GM04503 (cell line): ENCODE measurements around the gene OTOA.
"Not testable (repeated sequence)": the region's sequence is repeated elsewhere in the genome, so short reads cannot be mapped to it uniquely, and the experiment has no call there.

Experiments used
- DNase-seq: peaks from one replicate; pipeline ENCODE4 v3.0.0-alpha.2; 2012; ENCODE audit warnings: low read depth

Gene OTOA

DNA sequence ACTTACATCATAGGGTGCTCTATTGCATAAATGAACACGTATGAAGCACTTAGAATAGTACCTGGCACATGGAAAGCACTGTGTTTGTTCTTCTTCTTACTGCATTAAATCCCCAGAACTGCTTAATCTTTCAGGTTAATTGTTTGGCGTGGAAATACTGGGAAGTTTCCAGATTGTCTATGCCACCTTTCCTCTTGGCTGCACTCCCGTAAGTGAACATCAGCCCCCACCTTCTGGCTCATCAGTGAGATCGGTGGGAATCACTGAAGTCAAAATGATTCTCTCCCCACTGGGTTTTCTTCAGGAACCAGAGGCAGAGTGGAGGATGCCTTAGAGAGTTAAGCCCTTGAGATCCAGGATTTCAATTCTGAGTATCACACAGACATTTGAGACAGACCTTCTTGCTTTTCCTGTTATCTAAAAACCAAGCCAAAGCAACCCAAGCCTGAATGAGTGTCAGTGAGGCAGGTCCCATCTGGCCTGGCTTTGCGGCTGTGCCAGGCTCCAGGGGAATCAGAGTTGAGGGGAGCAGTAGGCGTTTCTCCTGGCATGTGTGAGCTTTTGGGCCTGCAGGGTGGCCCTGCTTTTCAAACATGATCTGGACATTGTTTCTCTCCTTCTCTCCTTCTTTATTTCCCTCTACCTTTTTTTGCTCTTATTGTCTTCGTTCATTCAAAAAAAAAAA lies 59.1 kb downstream of the OTOA start:
- no peak for DNase-seq

DNA sequence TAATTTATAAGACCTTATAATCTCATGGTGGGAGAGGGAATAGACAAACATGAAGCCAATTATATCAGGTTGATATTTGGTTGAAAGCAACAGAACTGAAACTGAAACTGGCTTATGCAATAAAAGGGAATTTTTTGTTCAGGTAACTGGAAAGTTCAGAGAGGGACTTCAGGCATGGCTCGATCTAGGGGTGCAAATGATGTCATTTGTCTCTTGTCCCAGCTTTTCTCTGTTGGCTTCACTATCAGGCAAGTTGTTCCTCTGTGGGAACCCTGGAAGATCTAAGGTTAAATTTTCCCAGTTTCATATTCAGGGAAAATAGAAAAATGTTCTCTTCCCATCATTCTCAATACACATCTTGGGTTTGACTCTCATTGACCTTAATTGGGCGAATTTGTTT lies 59.8 kb downstream of the OTOA start:
- no peak for DNase-seq

DNA sequence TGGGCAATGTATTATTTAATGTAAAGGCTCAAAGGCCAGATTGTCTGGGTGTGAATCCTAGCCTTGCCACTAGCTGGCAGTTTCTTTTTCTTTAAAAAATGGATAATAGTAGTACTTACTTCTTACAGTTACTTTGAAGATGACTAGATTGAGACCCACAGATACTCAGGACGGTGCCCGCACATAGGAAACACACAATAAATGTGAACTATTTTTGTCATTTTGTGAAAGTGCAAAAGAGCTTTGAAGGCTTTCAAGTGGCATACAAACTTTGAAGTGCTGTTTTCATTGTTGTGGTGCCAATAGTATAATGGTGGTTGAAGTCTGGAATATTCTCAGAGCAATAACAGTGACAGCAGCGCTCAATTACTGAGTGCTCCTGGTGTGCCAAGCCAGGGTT lies 63.6 kb downstream of the OTOA start:
- no peak for DNase-seq

DNA sequence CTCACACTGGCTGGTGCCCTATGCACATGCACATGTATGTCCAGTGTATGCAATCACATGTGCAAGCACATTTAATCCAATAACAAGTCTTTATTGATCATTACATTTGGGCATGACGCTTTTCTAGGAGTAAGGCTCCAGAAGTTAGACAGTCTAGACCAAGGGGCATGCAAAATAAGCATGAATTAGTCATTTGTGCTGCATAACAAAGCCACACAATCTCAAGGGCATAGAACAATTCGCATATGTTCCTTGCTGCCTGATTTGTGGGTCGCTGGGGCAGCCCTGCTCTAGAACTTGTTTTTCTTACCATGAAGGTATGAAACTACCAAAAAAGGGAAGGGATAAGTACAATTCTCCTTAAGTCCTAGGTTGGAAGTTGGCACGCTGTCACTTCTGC lies 67.5 kb downstream of the OTOA start:
- not testable (repeated sequence) for DNase-seq

DNA sequence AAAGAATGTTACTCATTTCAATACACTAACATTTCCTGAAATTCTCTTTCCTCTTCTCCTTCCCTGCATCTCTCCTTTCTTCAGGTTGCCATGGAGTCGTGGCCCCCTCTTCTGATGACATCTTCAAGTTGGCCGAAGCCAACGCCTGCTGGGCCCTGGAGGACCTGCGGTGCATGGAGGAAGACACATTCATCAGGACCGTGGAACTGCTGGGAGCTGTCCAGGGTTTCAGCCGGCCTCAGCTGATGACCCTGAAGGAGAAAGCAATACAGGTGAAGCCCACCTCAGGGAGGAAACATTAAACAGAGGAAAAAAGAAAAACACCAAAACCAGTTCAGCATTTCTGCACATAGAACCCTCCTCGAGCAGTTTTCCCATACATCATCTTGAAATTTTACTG lies 76.9 kb downstream of the OTOA start:
- not testable (repeated sequence) for DNase-seq

DNA sequence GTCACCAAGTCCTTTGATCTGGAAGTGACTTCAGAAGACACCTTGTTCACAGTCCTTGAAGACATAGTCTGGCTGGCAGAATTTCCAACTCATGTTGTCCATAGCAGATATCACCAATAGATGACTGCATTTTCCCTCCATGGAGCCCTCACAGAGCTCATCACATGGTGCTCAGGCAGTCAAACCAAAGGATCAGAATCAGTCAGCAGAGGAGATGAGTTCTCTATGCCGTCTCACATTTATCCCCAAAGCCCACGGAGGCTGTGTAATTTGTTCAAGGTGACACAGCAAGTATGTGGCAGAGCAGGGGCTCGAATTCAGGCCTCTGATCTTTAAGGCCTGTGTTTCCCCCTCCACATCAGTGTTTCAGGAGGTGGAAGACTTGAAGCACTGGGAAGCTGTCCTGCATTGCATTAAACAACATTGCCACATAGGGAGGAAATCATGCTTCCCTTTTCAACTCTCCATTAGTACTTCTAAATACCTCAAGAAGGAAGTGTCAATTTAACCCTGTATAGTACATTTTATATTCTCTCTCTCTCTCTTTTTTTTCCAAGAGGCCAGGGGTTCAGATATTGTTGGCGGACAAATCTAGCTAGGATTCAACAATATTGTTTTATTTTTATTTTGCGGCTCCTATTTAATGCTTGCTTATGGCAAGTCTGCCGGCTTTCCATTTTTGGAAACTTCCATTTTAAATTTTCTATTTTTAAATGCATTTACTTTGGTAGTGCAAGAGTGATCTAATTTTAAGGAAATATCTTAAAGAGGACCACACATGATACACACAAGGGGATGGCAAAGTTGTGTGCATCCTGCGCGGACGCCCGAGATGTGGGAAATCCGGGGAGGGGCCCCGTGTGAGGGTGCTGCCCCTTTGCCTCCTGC lies 92.7 kb downstream of the OTOA start:
- not testable (repeated sequence) for DNase-seq

DNA sequence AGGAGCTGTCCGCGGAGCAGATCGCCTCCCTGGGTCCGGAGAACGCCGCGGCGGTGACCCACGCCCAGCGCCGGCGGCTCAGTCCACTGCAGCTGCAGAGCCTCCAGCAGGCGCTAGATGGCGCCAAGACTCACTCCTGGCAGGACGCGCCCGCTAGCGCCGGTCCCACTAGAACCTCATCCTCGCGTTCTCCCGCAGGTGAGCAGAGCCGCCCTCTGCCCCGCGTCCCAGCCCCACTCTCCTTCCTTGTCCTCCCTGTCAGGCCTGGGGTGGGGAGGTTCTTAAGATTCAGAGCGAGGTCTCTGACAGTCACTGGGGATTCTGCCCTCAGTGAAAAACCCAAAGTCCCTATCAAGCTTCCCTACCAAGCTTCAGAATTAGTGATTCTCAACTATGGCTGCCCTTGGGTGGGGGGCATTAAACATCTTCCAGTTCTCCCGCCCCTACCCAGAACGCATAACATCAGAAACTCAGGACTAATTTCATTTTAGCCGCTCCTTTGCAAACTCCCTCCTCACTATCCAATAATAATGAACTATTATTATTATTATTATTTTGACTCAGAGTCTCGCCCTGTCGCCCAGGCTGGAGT lies 93.4 kb downstream of the OTOA start:
- DNase-seq = not testable (repeated sequence)

DNA sequence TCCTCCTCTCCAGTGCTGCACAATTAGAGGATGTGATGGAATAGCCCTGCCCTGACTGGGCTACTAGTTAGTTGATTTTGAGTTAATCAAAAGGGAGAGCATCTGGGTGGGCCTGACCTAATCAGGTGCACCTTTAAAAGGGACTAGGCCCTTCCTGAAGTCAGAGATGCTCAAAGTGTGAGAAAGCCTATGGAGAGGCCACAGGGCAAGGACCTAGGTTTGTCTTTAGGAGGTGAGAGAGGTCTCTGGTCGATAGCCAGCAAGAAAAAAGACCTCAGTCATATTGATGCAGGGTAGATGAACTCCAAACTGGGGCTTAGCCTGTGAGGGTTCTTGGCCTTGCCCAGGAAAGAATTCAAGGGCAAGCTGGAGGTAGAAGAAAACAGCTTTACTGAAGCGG lies 104.5 kb downstream of the OTOA start:
- DNase-seq = not testable (repeated sequence)

DNA sequence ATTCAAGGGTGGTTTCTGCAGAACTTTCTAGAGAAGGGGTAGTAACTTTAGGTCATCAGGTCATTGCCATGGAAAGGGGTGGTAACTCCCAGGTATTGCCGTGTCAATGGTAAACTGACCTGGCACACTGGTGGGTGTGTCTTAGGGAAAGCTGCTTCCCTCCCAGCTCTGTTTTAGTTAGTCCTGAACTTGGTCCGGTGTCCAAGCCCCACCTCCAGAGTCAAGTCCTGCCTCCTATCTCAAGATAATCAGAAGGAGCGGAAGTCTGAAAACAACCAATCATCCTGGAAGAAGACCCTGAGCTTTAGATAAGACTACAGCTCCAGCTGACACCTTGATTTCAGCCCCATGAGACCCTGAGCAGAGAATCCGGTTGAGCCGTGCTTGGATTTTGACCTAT lies 105.0 kb downstream of the OTOA start:
- not testable (repeated sequence) for DNase-seq

DNA sequence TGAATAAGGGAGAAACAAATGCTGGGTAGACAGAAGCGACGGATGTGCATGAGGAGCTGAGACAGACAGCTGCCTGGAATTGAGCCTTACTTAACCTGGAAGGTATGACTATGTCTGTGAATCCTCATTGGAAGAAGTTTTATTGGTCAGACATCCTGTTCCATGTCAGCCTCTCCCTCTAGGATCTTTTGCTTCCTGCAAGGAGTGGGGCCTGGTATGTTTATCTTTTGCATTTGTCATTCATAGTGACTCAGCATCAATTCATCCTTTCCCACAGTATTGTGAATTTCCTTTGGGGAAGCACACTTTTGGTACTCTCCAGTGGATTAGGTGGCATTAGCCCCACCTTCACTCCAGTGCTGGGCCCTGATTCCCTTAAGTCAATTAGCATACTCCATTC lies 105.5 kb downstream of the OTOA start:
- DNase-seq = peak; percentile 18

DNA sequence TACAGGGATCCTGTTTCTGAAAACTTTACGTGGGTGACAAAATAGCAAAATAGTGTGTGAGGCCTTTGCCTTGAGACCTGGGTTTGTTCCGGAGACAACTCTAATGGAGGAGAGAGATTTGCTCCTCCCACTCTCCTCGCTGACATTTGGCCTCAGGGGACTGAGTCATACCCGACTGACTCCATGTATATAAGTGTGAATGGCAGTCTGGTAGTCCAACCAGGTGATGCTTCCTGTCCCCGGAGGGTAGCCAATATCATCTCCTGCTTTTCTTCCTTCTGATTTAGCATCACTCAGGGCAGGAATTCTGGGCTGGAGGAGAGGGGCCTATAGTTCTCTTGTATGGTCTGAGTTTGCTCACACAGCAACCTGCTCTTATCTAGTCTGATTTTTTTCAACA lies 106.8 kb downstream of the OTOA start:
- not testable (repeated sequence) for DNase-seq

DNA sequence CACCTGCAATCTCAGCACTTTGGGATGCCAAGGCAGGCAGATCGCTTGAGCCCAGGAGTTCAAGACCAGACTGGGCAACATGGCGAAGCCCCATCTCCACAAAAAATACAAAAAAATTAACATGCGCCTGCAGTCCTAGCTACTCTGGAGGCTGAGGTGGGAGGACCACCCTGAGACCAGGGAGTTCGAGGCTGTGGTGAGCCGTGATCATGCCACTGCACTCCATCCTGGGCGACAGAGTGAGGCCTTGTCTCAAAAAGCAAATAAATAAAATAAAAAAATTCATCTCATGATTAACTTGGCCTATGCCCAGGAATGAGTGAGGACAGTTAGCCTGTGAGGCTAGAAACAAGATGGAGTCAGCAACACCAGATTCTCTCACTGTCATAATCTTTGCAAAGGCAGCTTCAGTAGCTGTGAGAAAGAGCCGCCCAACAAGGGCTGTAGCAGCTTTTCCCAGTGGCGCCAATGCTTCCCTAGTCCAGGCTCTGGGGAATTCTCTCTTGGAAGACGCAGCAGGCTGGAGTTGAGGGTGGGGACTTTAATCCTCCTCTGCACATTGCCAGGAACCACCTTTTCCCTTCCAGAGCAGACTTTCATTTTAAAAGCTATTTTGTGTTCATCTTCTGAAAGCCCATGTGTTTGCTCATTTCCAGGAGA lies 108.9 kb downstream of the OTOA start:
- DNase-seq = not testable (repeated sequence)

DNA sequence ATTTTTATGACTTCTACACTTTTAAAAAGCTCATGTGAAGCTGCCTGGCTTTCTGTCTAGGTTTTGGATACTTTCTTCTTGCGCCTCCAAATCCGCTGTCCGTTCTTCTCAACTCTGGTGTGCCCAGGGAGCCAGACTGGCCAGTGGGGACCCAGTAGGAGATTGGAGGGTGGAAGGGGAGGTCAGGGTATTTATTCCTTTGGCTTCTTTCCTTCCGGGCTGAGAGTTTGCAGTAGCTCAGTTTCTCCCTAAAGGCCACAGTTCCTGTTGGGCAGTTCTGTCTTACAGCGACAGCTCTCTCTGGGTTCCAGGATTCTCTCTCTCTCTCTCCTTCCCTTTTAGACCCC lies 109.4 kb downstream of the OTOA start:
- DNase-seq = not testable (repeated sequence)

DNA sequence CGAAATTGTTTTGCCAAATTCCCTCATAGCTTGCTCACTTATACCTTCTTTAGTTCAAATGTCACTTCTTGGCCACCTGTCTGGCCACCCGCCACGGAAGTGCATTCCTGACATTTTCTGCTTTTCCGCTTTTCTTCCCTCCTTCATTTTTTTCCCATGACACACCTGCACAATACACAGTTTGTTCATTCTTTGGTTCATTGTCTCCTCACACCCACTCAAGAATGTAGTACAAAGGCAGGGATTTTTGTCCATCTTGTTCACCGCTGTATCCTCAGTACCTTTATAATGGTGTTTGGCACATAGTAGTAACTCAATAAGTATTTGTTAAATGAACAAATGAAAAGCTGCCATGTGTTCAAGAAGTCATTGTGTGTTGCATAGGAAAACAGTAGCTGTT lies 116.8 kb downstream of the OTOA start:
- not testable (repeated sequence) for DNase-seq

DNA sequence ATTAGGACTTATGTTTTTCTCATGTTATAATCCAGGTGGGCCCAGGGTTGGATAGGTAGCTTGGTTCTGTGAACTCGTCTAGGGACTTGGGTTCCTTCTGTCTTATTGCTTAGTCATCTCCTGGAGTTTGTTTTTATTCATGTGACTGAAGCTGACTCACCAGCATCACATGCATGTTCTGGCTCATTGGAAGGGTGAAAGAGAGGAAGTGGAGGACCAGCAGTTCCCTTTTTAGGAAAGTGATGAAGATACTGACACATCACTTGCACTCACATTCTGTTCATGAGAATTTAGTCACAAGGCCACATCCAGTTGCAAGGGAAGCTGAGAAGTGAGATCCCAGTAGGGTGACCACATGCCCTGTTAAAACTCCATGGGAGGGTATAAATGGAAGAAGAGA lies 126.7 kb downstream of the OTOA start:
- DNase-seq = not testable (repeated sequence)

DNA sequence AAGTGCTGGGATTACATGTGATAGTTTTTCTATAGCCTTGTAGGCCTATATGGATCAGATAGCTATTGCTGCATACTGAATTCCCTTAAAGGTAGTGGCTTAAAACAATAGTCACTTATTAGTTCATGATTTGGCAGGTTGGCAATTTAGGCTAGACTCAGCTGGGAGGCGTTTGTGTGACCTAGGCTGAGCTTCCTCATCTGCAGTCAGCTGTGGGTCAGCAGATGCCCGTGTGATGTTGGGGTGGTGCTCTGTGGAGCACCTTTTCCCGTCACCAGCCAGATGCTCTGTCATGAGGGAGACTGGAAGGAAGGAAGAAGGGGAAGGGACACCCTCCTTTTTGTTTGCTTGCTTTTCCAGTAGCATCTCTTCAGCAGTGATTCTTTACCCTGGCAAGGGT lies 129.5 kb downstream of the OTOA start:
- DNase-seq = not testable (repeated sequence)

DNA sequence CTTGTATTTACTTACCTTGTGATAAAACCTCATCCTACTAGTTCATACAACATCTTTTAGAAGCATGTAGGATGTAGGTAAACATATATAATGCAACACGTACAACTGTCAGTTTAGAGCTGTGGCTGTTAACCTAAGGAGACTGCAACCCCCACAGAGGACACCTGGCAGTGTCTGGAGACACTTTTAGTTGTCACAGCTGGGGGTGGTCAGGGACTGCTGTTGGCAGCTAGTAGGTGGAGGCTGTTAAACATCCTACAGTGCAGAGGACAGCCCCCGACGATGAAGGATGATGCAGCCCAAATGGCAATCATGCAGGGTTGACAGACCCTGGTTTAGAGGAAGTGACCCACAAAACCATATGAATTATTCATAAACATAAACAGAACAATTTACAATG lies 134.8 kb downstream of the OTOA start:
- DNase-seq = not testable (repeated sequence)

DNA sequence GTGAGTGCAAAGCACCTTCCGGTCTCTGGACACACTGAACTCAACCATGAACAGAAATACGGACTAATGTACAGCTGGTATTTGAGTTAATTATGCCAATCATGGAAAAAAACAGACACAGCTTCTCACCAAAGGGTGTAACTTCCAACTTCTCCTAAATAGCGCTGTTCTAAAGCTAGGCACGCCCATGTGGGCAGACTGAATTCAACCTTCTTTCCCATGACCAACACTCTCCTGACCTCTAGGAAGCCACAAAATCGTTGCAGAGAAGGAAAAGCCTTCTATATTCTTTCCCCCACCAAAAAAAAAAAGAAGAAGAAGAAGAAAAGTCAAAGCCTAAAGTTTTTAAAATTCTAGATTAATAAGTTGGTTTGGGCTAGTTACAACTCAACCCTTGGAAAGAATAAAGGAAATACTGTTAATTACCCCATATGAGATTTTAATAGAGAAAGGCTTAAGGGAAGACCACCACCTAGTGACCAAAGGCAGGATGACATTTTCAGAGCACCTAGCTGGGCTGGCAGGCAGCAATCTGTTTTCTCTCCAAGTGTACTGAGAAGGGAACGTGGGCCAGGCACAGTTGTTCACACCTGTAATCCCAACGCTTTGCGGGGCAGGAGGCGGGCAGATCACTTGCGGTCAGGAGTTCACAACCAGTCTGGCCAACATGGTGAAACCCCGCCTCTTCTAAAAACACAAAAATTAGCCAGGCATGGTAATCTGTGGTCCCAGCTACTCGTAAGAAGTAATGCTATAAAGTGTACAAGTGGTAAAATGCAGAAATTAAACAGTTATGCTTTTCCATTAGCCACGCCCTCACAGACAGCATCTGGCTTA lies 138.0 kb downstream of the OTOA start:
- DNase-seq = not testable (repeated sequence)

DNA sequence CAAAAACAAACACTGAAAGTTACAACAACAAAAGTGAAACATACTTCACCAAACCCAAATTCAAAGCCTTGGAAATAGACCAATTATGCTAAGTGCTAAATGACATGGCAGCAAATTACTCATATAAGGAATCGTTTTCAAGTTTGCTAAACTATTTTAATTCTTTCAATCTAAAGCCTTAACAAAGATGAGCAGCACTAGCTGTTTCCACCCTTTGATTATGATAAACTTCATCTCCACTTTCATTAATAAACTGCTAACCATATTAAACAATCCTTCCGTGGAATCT lies 138.6 kb downstream of the OTOA start:
- not testable (repeated sequence) for DNase-seq
